ENCODE measurements around the gene CTNNA1.
"Not testable (repeated sequence)": the region's sequence is repeated elsewhere in the genome, so short reads cannot be mapped to it uniquely, and the experiment has no call there.

Gene CTNNA1

DNA sequence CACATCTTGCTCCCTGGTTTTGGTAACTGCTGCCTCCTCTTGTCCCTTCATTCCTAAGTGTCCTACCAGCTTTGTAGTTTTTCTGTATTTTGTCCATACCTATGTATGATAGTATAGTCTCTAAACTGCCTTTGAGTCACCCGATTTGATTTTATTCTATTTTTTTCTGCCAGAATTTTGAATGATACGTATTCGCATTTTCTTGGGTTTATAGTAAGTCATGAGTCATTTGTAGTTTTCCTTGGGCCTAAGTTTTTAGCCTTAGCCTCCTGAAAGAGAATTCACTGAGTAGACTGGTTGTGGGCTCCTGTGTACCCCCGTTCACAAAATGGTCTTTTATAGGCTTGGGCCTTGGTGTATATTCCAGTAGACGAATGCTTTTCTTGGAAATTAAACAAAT lies 62.3 kb downstream of the CTNNA1 start:
- no peak for DNase-seq (ENCODE audit: low read depth, low spot score)

GRCh38 chr5:138817241-138817640 lies 64.0 kb downstream of the CTNNA1 start:
- no peak for DNase-seq (ENCODE audit: low read depth, low spot score)

- DNase-seq (ENCODE audit: low read depth, low spot score): no peak
Measured at GRCh38 chr5:138819081-138819480, 65.9 kb downstream of the CTNNA1 start.

DNA sequence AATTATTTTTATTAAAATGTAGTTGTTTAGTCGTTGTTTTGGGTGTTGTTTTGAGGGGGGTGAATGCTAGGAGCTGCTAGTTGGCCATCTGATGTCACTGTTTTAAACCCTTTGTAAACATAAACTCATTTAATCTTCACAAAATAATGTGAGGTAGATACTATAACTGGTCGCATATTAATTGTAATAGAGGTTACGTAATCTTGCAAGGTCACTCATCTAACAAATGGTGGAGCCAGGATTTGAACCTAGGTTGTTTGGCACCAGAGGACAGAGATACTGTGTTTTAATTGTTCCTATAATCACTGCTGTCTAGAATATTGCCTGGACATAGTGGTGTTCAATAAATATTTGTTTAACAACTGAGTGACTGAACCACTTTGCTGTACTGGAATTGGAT lies 67.5 kb downstream of the CTNNA1 start:
- no peak for DNase-seq (ENCODE audit: low read depth, low spot score)

DNA sequence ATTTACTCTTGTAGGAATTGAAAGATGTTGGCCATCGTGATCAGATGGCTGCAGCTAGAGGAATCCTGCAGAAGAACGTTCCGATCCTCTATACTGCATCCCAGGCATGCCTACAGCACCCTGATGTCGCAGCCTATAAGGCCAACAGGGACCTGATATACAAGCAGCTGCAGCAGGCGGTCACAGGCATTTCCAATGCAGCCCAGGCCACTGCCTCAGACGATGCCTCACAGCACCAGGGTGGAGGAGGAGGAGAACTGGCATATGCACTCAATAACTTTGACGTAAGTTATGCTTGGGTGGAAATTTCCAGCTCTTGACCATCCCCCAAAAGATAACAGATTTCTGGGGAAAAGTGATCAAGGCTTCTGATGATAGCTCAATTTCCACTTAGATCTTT lies 71.3 kb downstream of the CTNNA1 start:
- DNase-seq (ENCODE audit: low read depth, low spot score): no peak

DNA sequence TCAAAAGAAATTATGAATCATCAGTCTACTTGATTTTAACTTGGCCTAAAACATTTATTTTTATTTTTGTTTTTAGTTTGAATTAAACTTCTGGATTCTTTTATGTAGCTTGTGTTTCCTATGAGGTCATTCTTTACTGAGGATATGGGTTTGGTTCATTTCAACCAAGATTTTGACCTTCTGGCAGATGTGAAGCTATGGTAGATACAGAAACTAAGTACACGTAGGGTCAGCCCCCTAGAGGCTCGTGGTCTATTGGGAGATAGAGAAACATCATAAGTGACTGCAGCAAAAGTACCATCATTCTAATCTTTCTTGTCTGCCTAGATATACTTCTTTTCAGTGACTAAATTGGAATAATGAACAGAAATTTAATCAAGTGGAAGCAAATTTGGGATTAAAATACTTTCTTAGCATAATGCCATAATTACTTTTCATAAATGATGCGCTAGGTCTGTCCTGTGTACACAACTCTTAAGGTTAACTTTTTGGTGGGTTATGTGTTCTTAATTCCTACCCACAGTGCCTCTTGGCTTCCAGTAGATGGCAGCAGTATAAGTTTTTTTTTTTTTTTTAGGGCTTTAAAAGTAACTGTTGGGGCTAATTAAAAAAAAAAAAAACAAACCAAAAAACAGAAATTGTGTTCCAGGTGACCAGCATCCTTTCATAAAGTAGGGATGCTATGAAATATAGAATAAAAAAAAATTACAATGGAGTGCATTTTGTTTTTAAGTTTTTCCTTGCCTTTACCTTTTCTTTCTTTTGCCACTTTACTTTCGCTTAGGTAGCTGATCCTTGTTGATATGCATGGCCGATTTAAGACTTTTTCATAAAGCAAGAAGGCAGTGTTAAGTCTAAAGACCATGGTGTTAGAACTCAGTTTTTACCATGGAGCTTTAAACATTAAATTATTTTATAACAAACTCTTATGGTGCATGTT lies 72.0 kb downstream of the CTNNA1 start:
- DNase-seq (ENCODE audit: low read depth, low spot score): no peak

GRCh38 chr5:138828556-138828955 lies 75.3 kb downstream of the CTNNA1 start:
- no peak for DNase-seq (ENCODE audit: low read depth, low spot score)

GRCh38 chr5:138829341-138829740 lies 76.1 kb downstream of the CTNNA1 start:
- no peak for DNase-seq (ENCODE audit: low read depth, low spot score)

GRCh38 chr5:138831703-138832102 lies 78.5 kb downstream of the CTNNA1 start:
- DNase-seq (ENCODE audit: low read depth, low spot score): peak; percentile 27

DNA sequence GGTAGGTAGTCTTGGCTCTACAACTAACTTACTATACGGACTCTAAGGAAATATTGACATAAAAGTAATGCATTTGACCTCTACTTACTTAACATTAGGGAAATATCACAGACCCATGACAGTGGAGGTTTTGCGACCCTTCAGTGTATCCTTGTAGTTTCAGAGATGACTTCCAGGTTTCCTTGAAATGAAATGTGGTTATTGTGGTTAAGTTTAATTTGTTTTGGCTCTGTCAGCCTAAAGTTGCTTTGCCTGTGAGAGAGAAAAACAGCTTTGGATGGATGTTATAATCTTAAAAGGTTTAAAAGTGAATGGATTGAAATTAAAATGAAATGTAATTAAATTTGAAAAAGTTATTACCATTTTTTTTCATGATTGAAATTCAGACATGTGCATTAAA lies 79.0 kb downstream of the CTNNA1 start:
- peak; percentile 33 for DNase-seq (ENCODE audit: low read depth, low spot score)

GRCh38 chr5:138833080-138833479 lies 79.9 kb downstream of the CTNNA1 start:
- DNase-seq (ENCODE audit: low read depth, low spot score): no peak

DNA sequence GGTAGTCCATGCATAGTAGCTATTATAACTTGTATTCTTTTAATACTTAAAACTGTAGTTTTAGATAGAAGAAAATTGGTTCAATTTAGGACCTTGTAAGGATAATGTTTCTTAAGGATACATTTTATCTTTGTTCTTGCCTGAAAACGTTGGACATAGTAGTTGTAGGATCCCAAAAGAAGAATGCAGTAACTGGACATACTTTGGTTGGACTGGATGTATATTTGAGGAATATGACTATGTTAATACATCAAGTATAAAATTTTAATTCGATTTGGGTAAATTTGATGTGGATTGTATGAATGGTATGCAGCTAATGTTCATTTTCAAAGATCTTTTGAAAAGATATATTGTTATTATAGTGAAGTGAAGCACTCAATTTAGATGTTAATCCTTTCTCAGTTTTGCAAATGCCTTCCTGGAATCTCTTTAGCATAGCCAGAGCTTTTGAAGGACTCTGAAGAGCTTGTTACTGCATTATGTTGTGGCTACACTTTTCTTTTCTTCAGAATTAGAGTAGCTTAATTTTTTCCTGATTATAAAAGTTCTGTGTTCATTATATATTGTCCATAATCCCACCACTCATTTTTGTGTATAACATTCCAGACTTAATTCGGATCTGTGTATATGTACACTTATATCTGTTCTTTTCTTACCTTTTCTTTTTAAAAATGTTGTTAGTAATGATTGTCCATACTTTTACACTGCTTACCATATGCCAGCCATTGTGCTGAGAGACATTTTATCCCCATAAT lies 80.7 kb downstream of the CTNNA1 start:
- DNase-seq (ENCODE audit: low read depth, low spot score): no peak

- DNase-seq (ENCODE audit: low read depth, low spot score): not testable (repeated sequence)
Measured at GRCh38 chr5:138834853-138835252, 81.6 kb downstream of the CTNNA1 start.

DNA sequence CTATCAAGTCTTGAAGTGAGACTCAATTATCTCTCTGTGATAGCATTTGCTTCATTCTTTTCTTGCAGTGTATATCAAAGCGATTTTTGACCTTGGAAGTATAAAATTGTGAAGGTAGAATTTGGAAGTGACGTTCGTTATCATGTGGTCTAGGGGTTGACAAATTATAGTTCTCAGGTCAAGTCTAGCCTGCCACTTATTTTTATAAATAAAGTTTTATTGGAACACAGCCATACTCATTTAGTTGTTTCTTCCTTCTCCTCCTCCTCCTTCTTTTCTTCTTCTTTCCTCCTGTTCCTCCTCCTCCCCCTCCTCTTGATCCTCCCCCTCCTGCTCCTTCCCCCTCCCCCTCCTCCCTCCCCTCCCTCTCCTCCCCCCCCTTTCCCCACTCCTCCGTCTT lies 83.9 kb downstream of the CTNNA1 start:
- DNase-seq (ENCODE audit: low read depth, low spot score): no peak

DNA sequence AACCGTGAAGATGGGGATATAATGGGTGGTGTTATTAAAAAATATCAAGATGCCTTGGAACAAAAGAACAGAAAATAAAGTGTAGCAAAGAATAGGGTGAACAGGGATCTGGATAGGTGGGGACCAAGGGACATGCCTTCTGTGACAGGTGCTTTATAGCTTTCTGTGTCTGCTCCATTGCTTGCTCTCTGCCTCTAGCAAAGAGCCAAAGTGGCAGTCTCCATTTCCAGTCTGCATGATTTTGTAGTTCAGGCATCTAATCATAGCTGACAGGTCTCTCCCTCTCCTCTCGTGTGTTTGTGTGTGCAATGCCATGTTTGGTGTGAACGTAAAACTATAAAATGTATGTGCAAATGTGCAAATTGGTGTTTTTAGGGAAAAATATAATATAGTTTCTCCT lies 86.9 kb downstream of the CTNNA1 start:
- no peak for DNase-seq (ENCODE audit: low read depth, low spot score)

DNA sequence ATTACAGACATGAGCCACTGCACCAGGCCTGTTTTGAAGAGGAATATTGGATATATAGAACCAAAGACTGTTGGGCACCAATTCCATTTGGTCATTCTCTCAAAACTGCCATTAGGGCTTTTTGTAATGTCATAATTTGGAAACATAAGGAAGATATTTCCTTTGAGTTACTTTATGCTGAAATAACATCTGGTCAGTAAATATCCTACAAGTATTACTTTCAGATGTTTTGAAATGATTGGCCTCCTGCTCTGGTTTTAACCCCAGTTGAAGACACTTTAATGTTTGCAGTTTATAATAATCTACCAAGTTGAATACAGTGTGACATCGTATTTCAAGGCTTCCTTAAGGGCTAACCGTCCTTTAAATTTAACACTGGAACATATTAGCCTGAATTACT lies 88.3 kb downstream of the CTNNA1 start:
- no peak for DNase-seq (ENCODE audit: low read depth, low spot score)

DNA sequence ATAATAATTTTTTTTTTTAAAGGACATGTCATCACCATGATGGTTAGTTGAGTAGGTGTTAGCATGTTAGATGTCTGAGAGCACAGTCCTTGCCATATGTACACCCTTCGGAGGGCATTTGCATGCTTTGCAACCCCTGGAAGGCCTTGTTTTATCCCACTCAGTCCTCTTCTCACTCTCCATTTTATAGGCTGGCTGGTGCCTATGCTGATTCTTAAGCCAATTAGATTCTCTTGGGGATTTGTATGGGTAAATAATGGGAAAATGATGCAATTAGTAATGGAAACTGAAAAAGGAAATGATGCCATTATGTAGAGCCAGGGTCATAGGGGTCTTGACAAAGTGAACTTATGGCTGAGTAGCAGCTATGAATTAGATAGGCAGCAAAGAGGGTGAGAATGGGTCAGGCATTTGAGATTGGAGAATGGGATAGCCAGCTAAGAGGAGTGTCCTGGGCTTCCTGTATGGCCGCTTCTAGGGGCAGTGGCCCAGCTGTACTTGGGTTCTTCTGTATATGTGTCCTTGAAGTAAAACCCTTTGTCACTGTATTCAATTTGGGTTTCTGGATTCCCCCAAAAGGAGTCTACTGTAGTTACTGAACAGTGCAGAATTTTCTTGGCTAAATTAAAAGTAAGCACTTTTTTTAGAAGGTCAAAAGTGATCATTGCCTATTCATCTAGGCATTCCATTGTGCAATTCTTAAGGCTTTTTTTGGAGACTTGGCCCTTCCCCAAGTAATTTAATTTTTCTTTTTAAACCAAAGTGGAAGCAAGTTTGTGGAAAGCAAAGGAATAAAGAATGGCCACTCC lies 90.3 kb downstream of the CTNNA1 start:
- no peak for DNase-seq (ENCODE audit: low read depth, low spot score)

DNA sequence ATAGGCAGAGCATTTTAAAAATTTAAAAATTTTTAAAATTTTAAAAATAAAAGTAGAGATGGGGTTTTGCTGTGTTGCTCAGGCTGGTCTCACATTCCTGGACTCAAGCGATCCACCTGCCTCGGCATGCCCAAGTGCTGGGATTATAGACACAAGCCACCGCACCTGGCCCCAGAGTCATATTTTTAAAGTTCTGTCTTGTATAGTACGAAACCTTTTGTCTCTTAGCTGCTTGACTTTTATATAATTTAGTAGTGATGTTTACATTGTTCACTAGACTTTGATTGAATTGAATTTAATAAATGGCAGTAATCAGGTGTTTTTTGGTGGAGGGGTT lies 90.9 kb downstream of the CTNNA1 start:
- DNase-seq (ENCODE audit: low read depth, low spot score): no peak

DNA sequence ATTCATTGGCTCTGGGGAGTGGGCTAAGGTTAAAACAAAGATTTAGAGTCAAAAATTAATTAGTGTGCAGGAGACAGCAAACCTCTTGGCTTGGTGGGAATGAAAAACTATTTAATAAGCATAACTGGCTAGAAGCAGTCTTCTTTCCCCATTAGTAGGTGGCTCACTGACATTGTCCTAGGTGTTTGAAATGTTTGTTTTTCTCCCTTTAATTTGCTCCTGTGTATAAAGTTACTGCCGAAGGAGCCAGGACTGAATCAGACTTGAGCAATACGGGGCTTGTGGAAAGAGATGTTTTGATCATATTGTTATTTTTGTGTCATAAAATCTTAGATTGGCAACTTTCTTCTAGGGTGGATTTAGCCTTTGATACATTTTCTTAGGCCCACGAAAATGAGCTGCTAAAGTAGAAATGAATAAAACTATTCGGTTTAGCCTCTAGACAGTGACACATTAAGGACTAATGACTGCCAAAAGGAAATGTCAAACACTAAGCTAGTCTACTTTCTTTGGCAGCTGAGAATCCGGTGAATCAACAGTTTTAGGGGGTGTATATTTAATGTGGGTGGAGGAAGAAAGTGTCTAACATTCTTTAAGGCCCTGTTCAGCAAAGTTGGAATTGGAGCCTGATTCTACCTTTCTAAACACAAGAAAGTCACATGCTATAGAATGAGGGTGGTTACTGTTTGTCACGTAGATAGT lies 91.7 kb downstream of the CTNNA1 start:
- DNase-seq (ENCODE audit: low read depth, low spot score): peak; percentile 86

DNA sequence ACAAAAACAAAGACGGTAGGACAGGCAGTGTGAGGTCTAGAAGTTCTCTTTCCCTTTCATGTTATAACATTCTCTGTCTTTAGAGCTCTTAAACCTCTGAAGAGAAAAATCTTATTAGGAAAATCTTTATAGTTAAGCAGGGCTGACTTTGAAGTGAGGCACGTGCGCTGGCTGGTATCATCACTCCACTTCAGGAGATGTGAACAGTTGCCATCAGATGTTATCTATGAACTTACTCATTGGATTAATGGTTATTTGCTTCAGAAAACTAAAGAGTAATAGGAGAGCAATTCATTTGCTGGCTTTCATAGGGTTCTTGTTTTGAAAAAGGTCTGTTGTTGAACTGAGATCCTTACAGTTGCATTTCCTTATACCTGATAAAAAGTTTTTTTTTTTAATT lies 96.2 kb downstream of the CTNNA1 start:
- no peak for DNase-seq (ENCODE audit: low read depth, low spot score)

DNA sequence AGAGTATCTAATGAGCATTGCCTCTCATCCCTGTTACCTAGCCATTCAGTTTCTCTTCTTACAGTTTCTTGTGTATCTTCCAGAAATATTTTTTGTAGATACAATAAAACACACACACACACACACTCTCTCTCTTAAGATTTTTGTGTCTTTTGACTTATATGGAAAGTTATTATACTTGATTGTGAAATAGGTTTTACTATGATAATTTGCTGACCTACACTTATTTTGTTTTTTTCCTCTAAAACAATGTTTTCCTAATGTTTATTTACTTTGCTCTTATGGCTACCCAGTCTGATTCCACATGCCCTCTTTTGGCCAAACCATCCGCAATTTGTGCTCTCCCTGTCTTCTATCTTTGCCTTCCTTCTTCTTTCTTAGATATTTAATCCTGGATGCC lies 96.7 kb downstream of the CTNNA1 start:
- DNase-seq (ENCODE audit: low read depth, low spot score): no peak

All from astrocyte of the hippocampus (primary cell).